ENCODE results near the gene ST3GAL4.

The ST3GAL4 gene

DNA sequence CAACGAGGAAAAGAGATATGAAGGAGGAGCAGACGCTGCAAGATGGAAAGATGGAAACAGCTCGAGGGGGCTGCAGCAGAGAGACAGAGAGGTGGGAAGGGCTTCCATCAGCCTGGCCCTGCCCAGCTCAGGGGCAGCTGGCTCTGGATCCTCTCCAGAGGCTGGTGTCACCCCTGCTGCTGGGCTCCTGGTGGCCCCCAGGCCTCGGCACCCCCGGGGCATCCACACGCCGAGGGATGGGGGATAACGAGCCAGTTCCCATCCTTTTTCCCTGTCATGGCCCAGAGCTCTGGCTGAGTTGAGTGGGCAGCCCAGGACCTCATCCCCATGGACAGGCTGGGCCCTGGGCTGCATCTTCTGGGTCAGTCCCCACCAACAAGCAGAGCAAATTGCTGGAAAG is 102.3 kb downstream of the ST3GAL4 start:
- DNase-seq = no peak

DNA sequence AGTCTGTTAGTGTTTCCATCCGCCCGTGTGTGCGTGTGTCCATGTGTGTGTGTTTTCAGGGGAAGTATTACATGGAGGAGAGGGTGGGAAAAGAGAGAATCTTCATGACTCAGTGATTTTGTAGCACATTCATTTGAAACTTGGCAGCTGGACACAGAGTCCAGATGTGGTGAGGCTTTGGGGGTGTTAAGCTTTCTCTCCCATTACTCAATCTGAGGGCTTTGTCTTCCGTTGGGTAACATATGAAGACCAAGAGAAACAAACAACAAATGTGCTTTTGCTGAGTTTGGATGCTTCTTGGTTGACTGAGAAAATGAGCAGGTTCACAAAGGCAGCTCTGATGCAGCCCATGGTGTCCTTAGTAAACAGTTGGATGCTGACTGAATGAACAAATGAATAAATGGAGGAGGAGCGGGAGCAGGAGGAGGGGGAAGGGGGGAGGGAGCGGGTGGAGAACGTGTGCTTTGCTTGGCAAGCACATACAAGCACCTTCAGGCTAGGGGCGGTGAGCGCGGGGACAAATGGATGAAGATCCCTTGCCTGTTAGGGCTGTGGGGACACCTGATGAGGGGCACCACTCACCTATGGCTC is 104.3 kb downstream of the ST3GAL4 start:
- no peak for DNase-seq

DNA sequence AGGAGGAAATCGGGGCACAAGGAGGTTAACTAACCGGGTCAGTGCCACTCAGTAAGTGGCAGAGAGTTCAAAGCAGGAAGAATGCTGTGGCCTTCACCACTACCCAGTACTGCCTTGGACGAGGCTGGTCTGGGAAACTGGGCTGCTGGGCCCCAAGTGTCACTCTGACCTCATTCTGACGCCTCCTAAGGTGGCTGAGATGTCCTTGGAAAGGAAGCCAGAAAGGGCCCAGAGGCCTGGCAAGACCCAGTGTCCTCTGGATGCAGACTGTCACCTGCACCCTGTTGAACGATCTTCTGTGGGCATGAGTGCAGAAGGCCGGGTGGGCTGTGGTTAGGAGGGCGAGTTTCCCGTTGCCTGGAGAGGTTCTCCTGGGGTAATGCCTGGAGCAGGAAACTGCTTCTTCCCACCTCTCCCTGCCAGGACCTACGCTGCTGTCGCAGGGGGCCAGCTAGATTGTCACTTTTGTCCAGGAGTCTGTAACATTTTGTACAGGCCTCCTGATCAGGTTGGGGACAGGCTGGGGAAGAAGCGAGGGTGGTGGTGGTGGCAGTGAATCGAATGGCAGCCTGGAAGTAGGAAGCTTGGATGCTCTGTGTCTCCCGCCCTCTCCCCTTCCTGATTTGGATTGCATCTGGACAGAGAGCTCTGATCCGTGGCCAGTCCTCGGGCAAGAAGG is 105.1 kb downstream of the ST3GAL4 start:
- DNase-seq = no peak

DNA sequence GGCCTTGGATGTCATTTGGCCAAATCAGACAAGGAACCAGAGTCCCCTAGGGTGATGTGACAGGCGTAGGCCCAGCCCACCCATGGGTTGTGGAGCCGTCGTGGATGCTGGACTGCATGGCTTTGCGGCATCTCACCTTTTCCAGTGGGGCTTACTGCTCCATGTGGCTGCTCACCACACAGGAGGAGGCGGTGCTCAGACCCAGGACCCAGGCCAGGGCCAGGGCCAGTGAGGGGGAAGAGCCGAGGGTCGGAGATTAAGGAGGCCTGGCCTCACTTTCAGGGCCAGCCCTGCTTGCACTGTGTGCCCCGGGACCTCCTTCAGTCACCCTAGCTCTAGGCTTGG is 105.6 kb downstream of the ST3GAL4 start:
- no peak for DNase-seq

DNA sequence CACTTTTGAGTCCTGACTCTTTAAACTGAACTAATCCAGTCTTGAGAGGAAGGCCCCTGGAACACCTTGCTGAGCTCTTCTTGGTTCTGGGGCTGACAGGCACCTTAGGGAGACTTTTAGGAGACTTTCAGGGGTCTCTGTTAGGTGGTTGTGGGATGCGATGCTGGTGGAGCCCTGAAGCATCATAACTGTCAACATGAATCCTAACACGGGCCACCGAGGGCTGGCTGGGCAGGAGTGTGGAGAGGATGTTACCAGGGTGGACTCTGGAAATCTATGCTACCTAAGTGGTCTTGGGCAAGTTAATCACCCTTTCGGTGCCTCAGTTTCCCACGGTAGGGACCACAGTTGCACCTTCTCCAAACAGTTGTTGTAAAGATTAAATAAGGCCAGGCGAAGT is 106.5 kb downstream of the ST3GAL4 start:
- DNase-seq = no peak

DNA sequence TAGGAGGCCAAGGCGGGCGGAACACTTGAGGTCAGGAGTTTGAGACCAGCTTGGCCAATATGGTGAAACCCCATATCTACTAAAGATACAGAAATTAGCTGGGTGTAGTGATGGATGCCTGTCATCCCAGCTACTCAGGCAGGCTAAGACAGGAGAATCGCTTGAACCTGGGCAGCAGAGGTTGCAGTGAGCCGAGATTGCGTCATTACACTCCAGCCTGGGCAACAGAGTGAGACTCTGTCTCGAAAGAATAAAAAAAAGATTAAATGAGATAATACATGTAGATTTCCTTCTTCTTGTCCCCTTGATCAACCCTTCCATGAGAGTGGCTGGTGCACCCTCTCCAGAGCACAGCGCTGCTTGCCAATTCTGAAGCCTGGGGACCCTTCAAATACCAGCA is 106.9 kb downstream of the ST3GAL4 start:
- no peak for DNase-seq

Data from activated gamma-delta T cell (primary cell).